Measurements from ENCODE around the gene TTLL3.

DNA sequence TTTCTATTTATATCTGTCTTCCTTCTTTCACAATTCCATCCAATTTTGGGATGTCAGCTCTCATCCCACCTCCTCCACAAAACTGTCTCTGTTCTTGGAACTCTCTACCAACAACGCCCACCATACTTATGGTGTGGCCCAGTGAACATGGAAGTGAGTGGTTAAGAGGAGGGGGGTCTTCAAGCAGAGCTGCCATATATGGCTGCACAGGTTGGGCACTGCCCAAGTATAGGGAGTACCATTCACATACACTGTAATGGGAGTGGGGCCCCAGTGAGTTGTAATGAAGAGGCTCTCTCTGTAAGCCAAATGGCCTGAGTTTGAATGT, 32.4 kb upstream of the TTLL3 start:
- no peak for TF ChIP-seq POLR2AphosphoS5 (IDR thresholded peaks at IDR 0.05; ENCODE audit: low read depth, low read length)
- TF ChIP-seq, protein P1, sequence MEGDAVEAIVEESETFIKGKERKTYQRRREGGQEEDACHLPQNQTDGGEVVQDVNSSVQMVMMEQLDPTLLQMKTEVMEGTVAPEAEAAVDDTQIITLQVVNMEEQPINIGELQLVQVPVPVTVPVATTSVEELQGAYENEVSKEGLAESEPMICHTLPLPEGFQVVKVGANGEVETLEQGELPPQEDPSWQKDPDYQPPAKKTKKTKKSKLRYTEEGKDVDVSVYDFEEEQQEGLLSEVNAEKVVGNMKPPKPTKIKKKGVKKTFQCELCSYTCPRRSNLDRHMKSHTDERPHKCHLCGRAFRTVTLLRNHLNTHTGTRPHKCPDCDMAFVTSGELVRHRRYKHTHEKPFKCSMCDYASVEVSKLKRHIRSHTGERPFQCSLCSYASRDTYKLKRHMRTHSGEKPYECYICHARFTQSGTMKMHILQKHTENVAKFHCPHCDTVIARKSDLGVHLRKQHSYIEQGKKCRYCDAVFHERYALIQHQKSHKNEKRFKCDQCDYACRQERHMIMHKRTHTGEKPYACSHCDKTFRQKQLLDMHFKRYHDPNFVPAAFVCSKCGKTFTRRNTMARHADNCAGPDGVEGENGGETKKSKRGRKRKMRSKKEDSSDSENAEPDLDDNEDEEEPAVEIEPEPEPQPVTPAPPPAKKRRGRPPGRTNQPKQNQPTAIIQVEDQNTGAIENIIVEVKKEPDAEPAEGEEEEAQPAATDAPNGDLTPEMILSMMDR (IDR thresholded peaks at IDR 0.05) = no peak
- TF ChIP-seq REST (IDR thresholded peaks at IDR 0.05; ENCODE audit: low read depth, low read length) = no peak
- no peak for TF ChIP-seq IRF3 (IDR thresholded peaks at IDR 0.05; ENCODE audit: low read depth, low read length)
